GM20000 (cell line): ENCODE measurements around the gene CCDC71.

Experiments
- DNase-seq: peaks from one replicate; pipeline ENCODE4 v3.0.0; 2012; ENCODE audit warnings: low spot score
- TF ChIP-seq, protein P1 (sequence below): IDR thresholded peaks from 2 replicates; pipeline ENCODE4 v1.5.1; 2012; ENCODE audit warnings: mild to moderate bottlenecking, control low read depth; ENCODE audit errors: extremely low read depth, missing control alignments

CCDC71 gene

DNA sequence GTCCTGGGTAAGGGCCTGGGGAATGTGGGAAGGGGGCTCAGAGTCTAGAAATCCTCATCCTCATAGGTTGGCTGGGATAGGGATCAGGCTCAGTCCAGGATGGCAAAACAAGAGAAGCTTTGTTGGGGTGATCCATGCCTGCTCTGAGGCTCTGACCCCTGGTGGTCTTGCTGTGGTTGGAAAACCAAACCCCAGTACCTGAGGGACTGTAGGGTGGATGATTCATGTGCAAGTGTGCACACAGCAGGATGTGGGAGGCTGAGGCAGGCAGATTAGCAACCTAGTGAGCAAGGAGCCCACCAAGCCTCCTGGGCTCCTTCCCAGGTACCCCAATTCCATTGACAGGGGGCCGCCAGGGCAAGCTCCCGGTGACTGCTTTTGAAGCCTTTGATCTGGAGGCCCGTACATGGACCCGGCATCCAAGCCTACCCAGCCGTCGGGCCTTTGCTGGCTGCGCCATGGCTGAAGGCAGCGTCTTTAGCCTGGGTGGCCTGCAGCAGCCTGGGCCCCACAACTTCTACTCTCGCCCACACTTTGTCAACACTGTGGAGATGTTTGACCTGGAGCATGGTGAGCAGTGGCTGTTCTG, 8.4 kb upstream of the CCDC71 start:
- TF ChIP-seq, protein P1, sequence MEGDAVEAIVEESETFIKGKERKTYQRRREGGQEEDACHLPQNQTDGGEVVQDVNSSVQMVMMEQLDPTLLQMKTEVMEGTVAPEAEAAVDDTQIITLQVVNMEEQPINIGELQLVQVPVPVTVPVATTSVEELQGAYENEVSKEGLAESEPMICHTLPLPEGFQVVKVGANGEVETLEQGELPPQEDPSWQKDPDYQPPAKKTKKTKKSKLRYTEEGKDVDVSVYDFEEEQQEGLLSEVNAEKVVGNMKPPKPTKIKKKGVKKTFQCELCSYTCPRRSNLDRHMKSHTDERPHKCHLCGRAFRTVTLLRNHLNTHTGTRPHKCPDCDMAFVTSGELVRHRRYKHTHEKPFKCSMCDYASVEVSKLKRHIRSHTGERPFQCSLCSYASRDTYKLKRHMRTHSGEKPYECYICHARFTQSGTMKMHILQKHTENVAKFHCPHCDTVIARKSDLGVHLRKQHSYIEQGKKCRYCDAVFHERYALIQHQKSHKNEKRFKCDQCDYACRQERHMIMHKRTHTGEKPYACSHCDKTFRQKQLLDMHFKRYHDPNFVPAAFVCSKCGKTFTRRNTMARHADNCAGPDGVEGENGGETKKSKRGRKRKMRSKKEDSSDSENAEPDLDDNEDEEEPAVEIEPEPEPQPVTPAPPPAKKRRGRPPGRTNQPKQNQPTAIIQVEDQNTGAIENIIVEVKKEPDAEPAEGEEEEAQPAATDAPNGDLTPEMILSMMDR = no peak
- no peak for DNase-seq

DNA sequence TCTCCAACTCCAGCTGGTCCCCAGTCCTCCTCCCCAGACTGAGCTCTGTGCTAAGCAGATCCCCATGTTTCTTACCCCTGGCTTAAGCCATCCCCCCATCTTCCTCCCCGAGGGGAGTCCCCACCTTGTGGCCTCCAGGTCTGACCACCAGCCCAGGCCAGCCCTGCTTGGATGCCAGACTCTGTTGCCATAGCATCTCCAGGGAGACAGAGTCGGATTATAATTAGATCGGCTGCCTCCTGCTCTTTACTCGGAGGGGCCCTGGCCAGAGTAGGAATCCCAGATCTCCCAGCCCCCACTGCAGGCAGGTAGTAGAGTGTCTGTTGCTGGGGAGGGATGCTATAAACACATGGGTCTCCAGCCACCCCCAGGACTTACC, 7.7 kb upstream of the CCDC71 start:
- no peak for DNase-seq
- TF ChIP-seq, protein P1 = no peak

DNA sequence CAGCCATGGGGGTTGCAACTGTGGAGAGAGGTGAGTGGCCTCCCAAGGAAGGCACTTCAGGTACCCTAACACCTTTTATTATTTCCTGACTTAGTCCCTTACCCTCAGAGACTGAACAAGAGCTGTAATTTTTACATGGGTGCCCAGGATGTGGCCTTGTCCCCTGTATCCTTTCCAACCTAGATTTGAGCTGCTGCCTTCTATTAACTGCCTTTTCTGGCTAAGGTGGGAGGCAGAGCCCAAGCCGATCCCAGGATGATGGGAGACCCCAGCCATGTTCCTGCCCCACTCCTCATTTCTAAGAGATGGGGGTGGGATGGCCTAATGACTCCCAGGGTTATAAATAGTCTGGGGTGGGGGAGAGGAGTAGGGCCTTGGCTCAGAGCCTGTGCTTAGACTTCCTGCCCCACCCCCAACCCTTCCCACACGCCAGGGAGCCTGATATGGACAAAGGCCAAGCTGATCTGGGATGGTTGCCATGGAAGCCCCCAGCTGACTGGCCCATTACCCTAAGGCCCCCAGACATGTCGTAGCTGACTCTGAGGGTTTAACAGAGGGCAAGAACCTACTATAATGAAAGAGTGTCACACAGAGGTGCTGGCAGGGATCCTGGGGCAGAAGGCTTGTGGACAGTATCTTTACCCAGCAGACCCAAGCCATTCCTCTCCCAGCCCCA, 7.1 kb upstream of the CCDC71 start:
- TF ChIP-seq, protein P1 = no peak
- no peak for DNase-seq

DNA sequence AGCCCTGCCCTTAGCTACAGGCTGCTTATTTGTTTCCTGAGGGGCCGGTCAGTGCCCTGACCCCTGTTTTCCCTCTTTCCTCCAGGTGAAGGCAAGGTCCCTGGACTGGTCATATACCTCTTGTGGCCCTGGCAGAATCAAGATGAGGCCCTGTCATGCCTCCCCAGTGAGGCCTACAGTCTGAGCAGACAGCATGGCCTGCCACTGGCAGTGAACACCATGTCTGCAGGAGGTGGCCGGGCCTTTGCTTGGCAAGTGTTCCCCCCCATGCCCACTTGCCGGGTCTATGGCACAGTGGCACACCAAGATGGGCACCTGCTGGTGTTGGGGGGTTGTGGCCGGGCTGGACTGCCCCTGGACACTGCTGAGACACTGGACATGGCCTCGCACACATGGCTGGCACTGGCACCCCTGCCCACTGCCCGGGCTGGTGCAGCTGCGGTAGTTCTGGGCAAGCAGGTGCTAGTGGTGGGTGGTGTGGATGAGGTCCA, 6.5 kb upstream of the CCDC71 start:
- DNase-seq = no peak
- TF ChIP-seq, protein P1 = no peak

DNA sequence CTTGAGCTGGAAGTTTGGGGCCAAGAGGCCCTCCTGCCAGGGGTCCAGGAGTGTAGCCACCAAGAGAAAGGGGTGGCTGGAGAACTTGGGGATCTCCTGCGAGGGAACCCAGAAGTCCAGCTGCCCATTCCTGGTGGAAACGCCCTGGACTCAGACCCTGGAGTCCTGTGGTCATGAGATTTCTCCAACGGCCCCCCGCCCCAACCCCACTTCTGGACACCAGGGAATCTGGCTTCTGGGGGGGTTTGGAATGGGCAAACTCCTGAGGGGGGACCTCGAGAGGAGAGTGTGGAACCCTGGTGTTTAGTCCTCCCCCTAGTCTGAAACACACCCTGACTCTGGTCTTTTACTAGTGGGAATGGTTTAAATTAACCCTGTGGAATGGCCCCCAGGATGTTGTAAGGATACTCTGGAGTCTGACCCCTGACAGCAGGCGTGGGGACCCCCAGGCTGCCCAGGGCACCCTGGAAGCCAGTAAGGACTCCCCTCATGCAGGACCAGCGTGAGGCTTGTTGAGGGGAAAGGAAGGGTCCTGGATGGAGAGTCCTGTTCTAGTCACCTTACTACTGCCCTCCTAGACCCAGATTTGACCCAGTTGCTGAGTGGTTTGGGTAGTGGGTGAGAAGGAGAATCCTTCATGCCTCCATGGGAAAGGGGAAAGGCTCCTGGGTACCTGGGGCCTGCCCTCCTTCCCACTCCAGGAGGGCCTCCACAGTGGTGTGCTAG, 5.8 kb upstream of the CCDC71 start:
- DNase-seq = no peak
- TF ChIP-seq, protein P1 = no peak

DNA sequence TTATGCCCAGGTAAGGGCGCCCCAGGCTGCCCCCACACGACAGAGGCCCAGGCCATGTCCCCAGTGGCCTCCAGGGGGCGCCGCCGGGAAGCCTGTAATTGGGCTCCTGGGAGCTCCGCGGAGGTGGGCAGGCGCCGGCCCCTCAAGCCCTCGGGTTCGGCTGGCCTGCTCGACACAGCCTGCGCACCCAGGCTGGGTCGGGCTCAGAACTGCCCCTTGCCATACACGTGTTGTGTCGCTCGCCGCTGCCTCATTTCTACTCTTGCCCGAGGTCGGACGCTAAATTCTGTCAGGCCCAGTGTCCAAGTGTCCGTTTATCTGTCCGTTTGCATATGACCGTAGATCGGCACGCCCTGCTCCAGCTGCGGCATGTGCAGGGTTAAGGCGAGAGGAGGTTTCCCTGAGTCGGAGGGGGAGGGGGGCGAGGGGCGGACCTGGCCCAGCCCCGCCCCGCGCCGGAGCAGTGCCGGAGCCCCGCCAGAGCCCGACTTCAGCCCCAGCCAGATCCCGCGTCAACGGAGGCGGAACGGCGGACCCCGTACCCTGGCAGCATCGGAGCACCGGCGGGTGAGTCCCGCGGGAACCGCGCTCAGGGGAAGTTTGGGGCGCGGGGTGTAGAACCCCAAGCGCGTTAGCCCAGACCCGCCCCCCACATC, 5.1 kb upstream of the CCDC71 start, which contains the start of gene KLHDC8B:
Gene KLHDC8B (plus strand): TSS at position 480 of the 656 bp plus-strand sequence. CDS start 1,172 bp downstream, outside the sequence.
- TF ChIP-seq, protein P1 = peak; percentile 96
- DNase-seq = peak; percentile 94
